Measurements from ENCODE around the gene MAP3K1. TPM values are rescaled to one million over a fixed set of nuclear protein-coding genes. Genes with fewer than 3 reads are reported as not detected.

Gene MAP3K1
- total RNA-seq, 1 experiment from 2014 or later: 8.5 TPM

DNA sequence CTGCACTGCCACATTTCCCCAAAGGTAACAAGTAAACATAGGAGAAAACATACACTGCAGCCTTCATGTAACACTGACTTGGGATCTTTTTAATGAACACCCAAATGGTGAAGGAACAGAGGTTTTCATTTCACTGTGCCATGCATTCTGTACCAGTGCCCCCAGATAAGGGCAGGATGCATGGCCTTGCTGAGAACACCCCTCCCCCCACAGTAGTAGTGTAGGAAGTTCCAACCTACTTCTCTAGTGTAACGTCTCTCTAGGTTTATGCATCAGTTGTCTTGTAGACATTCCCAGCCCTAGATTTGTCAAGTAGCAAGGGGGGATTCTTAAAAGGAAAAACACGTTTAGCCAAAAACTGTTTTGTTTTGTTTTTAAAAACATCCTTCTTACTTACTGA lies 29.9 kb downstream of the MAP3K1 start:
- H3K4me3 ChIP-seq (replicated peaks in 1 of 2; ENCODE audit: low read depth in 1 of 2, low read length in 2 of 2): no peak overlapping the region
- H3K9me2 ChIP-seq (ENCODE audit: insufficient read depth): no peaks in the 10 kb centered on the region
- H2AFZ ChIP-seq (ENCODE audit: low read depth, low read length, poor library complexity, severe bottlenecking): no peak overlapping the region
- TF ChIP-seq, protein P1, sequence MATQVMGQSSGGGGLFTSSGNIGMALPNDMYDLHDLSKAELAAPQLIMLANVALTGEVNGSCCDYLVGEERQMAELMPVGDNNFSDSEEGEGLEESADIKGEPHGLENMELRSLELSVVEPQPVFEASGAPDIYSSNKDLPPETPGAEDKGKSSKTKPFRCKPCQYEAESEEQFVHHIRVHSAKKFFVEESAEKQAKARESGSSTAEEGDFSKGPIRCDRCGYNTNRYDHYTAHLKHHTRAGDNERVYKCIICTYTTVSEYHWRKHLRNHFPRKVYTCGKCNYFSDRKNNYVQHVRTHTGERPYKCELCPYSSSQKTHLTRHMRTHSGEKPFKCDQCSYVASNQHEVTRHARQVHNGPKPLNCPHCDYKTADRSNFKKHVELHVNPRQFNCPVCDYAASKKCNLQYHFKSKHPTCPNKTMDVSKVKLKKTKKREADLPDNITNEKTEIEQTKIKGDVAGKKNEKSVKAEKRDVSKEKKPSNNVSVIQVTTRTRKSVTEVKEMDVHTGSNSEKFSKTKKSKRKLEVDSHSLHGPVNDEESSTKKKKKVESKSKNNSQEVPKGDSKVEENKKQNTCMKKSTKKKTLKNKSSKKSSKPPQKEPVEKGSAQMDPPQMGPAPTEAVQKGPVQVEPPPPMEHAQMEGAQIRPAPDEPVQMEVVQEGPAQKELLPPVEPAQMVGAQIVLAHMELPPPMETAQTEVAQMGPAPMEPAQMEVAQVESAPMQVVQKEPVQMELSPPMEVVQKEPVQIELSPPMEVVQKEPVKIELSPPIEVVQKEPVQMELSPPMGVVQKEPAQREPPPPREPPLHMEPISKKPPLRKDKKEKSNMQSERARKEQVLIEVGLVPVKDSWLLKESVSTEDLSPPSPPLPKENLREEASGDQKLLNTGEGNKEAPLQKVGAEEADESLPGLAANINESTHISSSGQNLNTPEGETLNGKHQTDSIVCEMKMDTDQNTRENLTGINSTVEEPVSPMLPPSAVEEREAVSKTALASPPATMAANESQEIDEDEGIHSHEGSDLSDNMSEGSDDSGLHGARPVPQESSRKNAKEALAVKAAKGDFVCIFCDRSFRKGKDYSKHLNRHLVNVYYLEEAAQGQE (IDR thresholded peaks at IDR 0.05; ENCODE audit: low read depth): no peak
- no peak for TF ChIP-seq ZFX (IDR thresholded peaks at IDR 0.05)
- TF ChIP-seq CBX3 (IDR thresholded peaks at IDR 0.05; ENCODE audit: low read depth): no peak
- TF ChIP-seq, protein P2, sequence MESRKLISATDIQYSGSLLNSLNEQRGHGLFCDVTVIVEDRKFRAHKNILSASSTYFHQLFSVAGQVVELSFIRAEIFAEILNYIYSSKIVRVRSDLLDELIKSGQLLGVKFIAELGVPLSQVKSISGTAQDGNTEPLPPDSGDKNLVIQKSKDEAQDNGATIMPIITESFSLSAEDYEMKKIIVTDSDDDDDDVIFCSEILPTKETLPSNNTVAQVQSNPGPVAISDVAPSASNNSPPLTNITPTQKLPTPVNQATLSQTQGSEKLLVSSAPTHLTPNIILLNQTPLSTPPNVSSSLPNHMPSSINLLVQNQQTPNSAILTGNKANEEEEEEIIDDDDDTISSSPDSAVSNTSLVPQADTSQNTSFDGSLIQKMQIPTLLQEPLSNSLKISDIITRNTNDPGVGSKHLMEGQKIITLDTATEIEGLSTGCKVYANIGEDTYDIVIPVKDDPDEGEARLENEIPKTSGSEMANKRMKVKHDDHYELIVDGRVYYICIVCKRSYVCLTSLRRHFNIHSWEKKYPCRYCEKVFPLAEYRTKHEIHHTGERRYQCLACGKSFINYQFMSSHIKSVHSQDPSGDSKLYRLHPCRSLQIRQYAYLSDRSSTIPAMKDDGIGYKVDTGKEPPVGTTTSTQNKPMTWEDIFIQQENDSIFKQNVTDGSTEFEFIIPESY (IDR thresholded peaks at IDR 0.05; ENCODE audit: extremely low read depth, insufficient replicate concordance, low read length): no peak
- no peak for TF ChIP-seq EGR1 (IDR thresholded peaks at IDR 0.05; ENCODE audit: low read depth)
- TF ChIP-seq TCF7L2 (IDR thresholded peaks at IDR 0.05; ENCODE audit: borderline replicate concordance, extremely low read depth, insufficient read depth, insufficient read length): no peak
- TF ChIP-seq FOSL1 (IDR thresholded peaks at IDR 0.05; ENCODE audit: low read depth): no peak
- TF ChIP-seq JUND (IDR thresholded peaks at IDR 0.05): no peak
- no peak for TF ChIP-seq RAD21 (IDR thresholded peaks at IDR 0.05; ENCODE audit: low read depth)
- TF ChIP-seq, protein P3, sequence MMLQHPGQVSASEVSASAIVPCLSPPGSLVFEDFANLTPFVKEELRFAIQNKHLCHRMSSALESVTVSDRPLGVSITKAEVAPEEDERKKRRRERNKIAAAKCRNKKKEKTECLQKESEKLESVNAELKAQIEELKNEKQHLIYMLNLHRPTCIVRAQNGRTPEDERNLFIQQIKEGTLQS (IDR thresholded peaks at IDR 0.05): no peak
- TF ChIP-seq POLR2AphosphoS5 (IDR thresholded peaks at IDR 0.05; ENCODE audit: low read depth, low read length): no peak
- no peak for TF ChIP-seq YY1 (IDR thresholded peaks at IDR 0.05; ENCODE audit: extremely low read depth, insufficient replicate concordance, low read depth, low read length)
- TF ChIP-seq ZNF274 (IDR thresholded peaks at IDR 0.05; ENCODE audit: low read depth, low read length): no peak
- TF ChIP-seq, protein P4, sequence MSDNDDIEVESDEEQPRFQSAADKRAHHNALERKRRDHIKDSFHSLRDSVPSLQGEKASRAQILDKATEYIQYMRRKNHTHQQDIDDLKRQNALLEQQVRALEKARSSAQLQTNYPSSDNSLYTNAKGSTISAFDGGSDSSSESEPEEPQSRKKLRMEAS (IDR thresholded peaks at IDR 0.05): no peak
- no peak for TF ChIP-seq CEBPB (IDR thresholded peaks at IDR 0.05; ENCODE audit: low read depth)
- TF ChIP-seq SP1 (IDR thresholded peaks at IDR 0.05; ENCODE audit: low read depth): no peak
- no peak for TF ChIP-seq SRF (IDR thresholded peaks at IDR 0.05; ENCODE audit: low read depth)
- no peak for TF ChIP-seq ELF1 (IDR thresholded peaks at IDR 0.05; ENCODE audit: borderline replicate concordance, low read depth)
- TF ChIP-seq, protein P5, sequence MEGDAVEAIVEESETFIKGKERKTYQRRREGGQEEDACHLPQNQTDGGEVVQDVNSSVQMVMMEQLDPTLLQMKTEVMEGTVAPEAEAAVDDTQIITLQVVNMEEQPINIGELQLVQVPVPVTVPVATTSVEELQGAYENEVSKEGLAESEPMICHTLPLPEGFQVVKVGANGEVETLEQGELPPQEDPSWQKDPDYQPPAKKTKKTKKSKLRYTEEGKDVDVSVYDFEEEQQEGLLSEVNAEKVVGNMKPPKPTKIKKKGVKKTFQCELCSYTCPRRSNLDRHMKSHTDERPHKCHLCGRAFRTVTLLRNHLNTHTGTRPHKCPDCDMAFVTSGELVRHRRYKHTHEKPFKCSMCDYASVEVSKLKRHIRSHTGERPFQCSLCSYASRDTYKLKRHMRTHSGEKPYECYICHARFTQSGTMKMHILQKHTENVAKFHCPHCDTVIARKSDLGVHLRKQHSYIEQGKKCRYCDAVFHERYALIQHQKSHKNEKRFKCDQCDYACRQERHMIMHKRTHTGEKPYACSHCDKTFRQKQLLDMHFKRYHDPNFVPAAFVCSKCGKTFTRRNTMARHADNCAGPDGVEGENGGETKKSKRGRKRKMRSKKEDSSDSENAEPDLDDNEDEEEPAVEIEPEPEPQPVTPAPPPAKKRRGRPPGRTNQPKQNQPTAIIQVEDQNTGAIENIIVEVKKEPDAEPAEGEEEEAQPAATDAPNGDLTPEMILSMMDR (IDR thresholded peaks at IDR 0.05 in 2 of 3, conservative IDR thresholded peaks at IDR 0.05 in 1 of 3; ENCODE audit: borderline replicate concordance in 1 of 3, insufficient read depth in 1 of 3, low read depth in 2 of 3, low read length in 2 of 3): no peak
- TF ChIP-seq POLR2A (IDR thresholded peaks at IDR 0.05; ENCODE audit: borderline replicate concordance, extremely low read depth, insufficient read depth, insufficient read length): no peak
- intact Hi-C loops (cut with micrococcal nuclease): no loop called here
- CTCF ChIA-PET: no interaction called here
- no peaks in the 10 kb centered on the region for H3K27me3 ChIP-seq (ENCODE audit: insufficient read depth, low read length)
- no peaks in the 10 kb centered on the region for H3K36me3 ChIP-seq (ENCODE audit: control insufficient read depth in 1 of 2, insufficient read depth in 2 of 2, low read length in 2 of 2)
- no peak overlapping the region for H3K9ac ChIP-seq (ENCODE audit: low read length)
- H3K4me1 ChIP-seq (ENCODE audit: control insufficient read depth in 1 of 2, insufficient read depth in 2 of 2, low read length in 2 of 2): no peaks in the 10 kb centered on the region
- ATAC-seq (no peak), DNase-seq (ENCODE audit: low read depth, low spot score) (no peak)
- no TSS peak for BruUV-seq (replicated peaks)
- peaks cover 20% of the 10 kb centered on the region for H3K79me2 ChIP-seq (ENCODE audit: insufficient read depth, low read length)
- H3K27ac ChIP-seq (ENCODE audit: low read depth, low read length): no peak overlapping the region
- POLR2A ChIA-PET: no interaction called here
- RAD21 ChIA-PET (ENCODE audit: low non-redundant PET in 1 of 2, low total read pairs in 2 of 2, uncharacterized antibody in 2 of 2, unreplicated experiment in 2 of 2): no interaction called here
- H3K4me2 ChIP-seq (ENCODE audit: low read length): no peak overlapping the region
- no peaks in the 10 kb centered on the region for H3K9me3 ChIP-seq (ENCODE audit: control insufficient read depth in 1 of 2, insufficient read depth in 1 of 2, low read depth in 1 of 2, low read length in 2 of 2)
- no peaks in the 10 kb centered on the region for H4K20me1 ChIP-seq (ENCODE audit: insufficient read depth)
